ENCODE data around the gene RABGAP1L. TPM values are rescaled to one million over a fixed set of nuclear protein-coding genes. Genes with fewer than 3 reads are reported as not detected.
"Not testable (repeated sequence)": the region's sequence is repeated elsewhere in the genome, so short reads cannot be mapped to it uniquely, and the experiment has no call there.

The RABGAP1L gene
- total RNA-seq, 1 donor from 2014 or later, result 80.6 TPM

DNA sequence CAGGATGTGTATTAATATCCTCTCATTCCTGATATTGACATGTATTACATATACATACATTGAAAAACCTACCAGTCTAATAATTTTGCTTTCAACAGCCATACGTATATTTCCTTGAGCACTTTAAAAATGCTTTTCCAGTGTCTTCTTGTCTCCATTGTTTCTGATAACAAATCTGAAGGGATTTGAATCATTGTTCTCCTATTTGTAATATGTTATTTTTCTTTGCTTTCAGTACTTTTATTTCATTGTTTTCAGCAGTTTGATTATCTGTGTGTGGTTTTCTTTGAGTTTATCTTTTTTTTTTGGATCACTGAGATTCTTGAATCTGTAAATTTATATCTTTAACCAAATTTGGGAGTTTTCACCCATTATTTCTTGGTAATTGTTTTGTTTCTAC lies 65.3 kb downstream of the RABGAP1L start:
- ATAC-seq, result no peak
- Histone ChIP-seq H3K36me3 (peaks cover 5% of the 10 kb centered on the region), H3K4me1 (no peaks in the 10 kb centered on the region), H3K4me3 (no peak overlapping the region), H3K27me3 (no peaks in the 10 kb centered on the region), H3K27ac (no peak overlapping the region), H3K9me3 (no peaks in the 10 kb centered on the region)
- TF ChIP-seq, protein P1, sequence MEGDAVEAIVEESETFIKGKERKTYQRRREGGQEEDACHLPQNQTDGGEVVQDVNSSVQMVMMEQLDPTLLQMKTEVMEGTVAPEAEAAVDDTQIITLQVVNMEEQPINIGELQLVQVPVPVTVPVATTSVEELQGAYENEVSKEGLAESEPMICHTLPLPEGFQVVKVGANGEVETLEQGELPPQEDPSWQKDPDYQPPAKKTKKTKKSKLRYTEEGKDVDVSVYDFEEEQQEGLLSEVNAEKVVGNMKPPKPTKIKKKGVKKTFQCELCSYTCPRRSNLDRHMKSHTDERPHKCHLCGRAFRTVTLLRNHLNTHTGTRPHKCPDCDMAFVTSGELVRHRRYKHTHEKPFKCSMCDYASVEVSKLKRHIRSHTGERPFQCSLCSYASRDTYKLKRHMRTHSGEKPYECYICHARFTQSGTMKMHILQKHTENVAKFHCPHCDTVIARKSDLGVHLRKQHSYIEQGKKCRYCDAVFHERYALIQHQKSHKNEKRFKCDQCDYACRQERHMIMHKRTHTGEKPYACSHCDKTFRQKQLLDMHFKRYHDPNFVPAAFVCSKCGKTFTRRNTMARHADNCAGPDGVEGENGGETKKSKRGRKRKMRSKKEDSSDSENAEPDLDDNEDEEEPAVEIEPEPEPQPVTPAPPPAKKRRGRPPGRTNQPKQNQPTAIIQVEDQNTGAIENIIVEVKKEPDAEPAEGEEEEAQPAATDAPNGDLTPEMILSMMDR (IDR thresholded peaks at IDR 0.05), result no peak
- DNase-seq, result no peak
- intact Hi-C loops (cut with DNase I), result no loop called here

DNA sequence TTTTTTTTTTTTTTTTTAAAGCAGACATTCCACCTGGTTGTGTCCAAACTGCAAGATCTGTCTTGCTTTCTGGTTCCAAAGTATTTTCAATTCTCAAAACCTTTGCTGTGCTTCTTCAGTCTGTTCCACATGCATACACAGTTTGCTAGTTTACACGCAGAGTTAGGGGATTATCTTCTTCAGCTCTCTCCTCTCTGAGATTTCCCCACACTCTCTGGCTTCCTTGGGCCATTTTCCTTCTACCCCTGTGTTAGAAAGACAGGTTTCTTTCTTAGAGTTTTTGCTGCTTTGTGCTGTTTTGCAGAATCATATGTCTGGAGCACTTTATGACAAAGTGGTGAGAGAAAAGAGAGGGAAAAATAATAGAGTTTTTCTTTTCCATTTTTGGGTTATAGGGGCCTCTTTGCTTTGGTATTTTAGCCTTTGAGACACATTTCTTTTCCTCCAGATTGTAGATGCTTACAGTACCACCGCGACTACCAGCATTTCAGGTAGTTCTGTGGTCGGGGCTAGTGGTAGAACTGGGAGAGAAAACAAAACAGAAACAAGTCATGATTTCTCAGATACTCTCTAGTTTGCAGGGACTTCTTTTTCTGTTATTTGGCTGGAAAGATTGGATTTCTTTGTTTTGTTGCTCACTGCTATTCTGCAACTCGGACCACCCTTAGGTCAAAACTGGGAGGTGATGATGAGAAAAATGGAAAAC lies 66.3 kb downstream of the RABGAP1L start:
- DNase-seq, result no peak
- Histone ChIP-seq H3K9me3 (no peaks in the 10 kb centered on the region), H3K4me1 (no peaks in the 10 kb centered on the region), H3K27ac (no peak overlapping the region), H3K4me3 (no peak overlapping the region), H3K27me3 (no peaks in the 10 kb centered on the region), H3K36me3 (peaks cover 5% of the 10 kb centered on the region)
- TF ChIP-seq, protein P1 (IDR thresholded peaks at IDR 0.05), result no peak
- intact Hi-C loops (cut with DNase I), result no loop called here
- no peak for ATAC-seq

DNA sequence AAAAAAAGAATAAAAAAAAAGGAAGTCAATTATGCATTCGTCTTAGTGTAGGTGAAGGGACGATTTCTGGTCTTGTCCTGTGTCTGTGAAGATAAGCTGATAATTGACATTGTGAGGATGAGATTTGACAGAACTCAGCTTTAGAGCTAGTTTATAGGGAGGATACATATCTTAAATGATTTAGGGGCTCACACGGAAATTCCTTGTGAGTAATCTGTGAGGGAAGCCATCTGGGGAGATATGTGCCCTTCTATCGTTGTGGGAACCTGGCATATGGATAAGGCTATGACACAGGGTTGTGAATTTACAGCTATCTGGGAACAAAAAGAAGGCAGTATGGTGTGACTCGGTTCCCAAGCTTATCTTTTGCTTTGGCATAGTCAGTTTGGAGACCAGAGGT lies 71.1 kb downstream of the RABGAP1L start:
- no peak overlapping the region for H3K27ac ChIP-seq
- ATAC-seq (no peak), DNase-seq (no peak)
- TF ChIP-seq, protein P1 (IDR thresholded peaks at IDR 0.05), result no peak
- H3K4me1 ChIP-seq, result no peaks in the 10 kb centered on the region
- H3K9me3 ChIP-seq, result no peaks in the 10 kb centered on the region
- no peaks in the 10 kb centered on the region for H3K36me3 ChIP-seq
- H3K4me3 ChIP-seq, result no peak overlapping the region
- intact Hi-C loops (cut with DNase I), result no loop called here
- H3K27me3 ChIP-seq, result no peaks in the 10 kb centered on the region

DNA sequence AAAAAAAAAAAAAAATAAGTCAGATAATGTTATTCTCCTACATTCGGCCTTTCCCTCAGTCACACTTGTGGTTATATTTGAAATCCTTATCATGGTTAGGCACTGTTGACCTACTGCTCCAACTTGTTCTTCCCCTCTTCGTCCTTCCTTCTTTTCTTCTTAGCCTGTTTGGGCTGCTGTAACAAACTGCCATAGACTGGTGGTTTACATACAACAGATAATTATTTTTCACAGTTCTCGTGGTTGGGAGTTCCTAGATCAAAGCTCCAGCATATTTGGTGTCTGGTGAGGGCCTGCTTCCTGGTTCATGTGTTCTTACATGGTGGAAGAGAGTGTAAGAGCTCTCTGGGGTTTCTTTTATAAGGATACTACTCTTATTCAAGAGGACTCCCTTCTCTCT lies 73.4 kb downstream of the RABGAP1L start:
- DNase-seq (no peak), ATAC-seq (no peak)
- H3K4me1 ChIP-seq, result no peaks in the 10 kb centered on the region
- H3K4me3 ChIP-seq, result no peak overlapping the region
- no peaks in the 10 kb centered on the region for H3K9me3 ChIP-seq
- no peaks in the 10 kb centered on the region for H3K36me3 ChIP-seq
- TF ChIP-seq, protein P1 (IDR thresholded peaks at IDR 0.05), result no peak
- no peaks in the 10 kb centered on the region for H3K27me3 ChIP-seq
- intact Hi-C loops (cut with DNase I), result no loop called here
- no peak overlapping the region for H3K27ac ChIP-seq

DNA sequence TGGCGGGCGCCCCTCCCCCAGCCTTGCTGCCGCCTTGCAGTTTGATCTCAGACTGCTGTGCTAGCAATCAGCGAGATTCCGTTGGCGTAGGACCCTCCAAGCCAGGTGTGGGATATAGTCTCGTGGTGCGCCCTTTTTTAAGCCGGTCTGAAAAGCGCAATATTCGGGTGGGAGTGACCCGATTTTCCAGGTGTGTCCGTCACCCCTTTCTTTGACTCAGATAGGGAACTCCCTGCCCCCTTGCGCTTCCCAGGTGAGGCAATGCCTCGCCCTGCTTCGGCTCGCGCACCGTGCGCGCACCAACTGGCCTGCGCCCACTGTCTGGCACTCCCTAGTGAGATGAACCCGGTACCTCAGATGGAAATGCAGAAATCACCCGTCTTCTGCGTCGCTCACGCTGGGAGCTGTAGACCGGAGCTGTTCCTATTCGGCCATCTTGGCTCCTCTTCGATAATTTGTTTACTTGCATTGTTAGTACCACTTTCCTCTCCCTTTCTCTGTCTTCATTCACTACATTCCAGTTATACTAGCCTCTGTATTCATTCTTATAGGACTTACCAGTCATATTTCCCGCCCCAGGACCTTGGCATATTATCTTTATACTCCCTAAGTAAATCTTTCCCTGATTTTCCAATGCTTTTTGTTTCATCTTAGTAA lies 79.7 kb downstream of the RABGAP1L start:
- H3K9me3 ChIP-seq; DNase-seq; ATAC-seq; H3K4me3 ChIP-seq; H3K27me3 ChIP-seq; H3K4me1 ChIP-seq; intact Hi-C loops (cut with DNase I); H3K27ac ChIP-seq: not testable (repeated sequence)
- H3K36me3 ChIP-seq, result peaks cover 13% of the 10 kb centered on the region

DNA sequence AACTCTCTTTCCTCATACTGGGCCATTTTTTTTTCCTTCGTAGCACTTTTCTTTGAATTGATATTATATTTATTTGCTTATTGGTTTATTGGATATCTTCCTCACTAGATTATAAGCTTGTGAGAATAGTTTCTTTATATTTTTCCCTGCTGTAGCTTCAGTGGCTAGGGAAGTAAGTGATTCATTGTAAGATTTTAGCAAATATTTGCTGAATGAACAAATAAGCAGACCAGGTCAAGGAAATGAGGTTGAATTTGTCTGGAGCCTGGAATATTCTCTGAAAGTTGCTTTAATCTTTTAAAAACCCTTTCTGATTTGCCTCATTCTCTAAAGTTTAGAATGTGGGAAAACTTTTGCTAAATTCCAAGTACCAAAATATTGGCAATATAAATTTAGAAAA lies 80.2 kb downstream of the RABGAP1L start:
- intact Hi-C loops (cut with DNase I), result no loop called here
- H3K27ac ChIP-seq, result no peak overlapping the region
- DNase-seq, result no peak
- TF ChIP-seq, protein P1 (IDR thresholded peaks at IDR 0.05), result no peak
- H3K36me3 ChIP-seq, result peaks cover 13% of the 10 kb centered on the region
- no peaks in the 10 kb centered on the region for H3K27me3 ChIP-seq
- no peak for ATAC-seq
- H3K4me1 ChIP-seq, result no peaks in the 10 kb centered on the region
- H3K9me3 ChIP-seq, result no peaks in the 10 kb centered on the region
- no peak overlapping the region for H3K4me3 ChIP-seq
